ENCODE data around the gene TBX4. TPM values are rescaled to one million over a fixed set of nuclear protein-coding genes. Genes with fewer than 3 reads are reported as not detected.

Gene TBX4
- total RNA-seq, 4 donors from 2014 or later = 2.4 TPM; not detected in 3

- Histone ChIP-seq H3K4me3 (peak overlapping the region in 1 of 4 donors; percentile 35), H3K36me3 (no peaks in the 10 kb centered on the region), H3K4me1 (peaks cover 18 to 39% (median 29%) of the 10 kb centered on the region in 4 donors), H3K9me3 (no peaks in the 10 kb centered on the region), H3K27ac (no peak overlapping the region), H3K27me3 (peaks cover 99% of the 10 kb centered on the region)
- no peak for DNase-seq
- no peak for TF ChIP-seq POLR2A (IDR thresholded peaks at IDR 0.05)
- TF ChIP-seq EP300 (IDR thresholded peaks at IDR 0.05; ENCODE audit: low read depth) = no peak
- TF ChIP-seq POLR2AphosphoS5 (IDR thresholded peaks at IDR 0.05) = no peak
- TF ChIP-seq CTCF (IDR thresholded peaks at IDR 0.05) = no peak
- in situ Hi-C loops (cut with MboI; ENCODE audit: low pct_ligation_motif_present in 1 of 4, low pct_unique_long_range_greater_than_20kb in 1 of 4, low sequenced_read_pairs in 3 of 4) (no loop called here), intact Hi-C loops (cut with DNase I; ENCODE audit: low total_unique reads) (no loop called here)
- 44% methylated on average over 28 of the region's 45 CpGs; no CpG with 5 or more reads in 1 of the 2 donors for WGBS, 2 donors (ENCODE audit: low coverage in 1 of 2)
Observed at GRCh38 chr17:61456688-61457225, 4.5 kb downstream of the TBX4 start.

DNA sequence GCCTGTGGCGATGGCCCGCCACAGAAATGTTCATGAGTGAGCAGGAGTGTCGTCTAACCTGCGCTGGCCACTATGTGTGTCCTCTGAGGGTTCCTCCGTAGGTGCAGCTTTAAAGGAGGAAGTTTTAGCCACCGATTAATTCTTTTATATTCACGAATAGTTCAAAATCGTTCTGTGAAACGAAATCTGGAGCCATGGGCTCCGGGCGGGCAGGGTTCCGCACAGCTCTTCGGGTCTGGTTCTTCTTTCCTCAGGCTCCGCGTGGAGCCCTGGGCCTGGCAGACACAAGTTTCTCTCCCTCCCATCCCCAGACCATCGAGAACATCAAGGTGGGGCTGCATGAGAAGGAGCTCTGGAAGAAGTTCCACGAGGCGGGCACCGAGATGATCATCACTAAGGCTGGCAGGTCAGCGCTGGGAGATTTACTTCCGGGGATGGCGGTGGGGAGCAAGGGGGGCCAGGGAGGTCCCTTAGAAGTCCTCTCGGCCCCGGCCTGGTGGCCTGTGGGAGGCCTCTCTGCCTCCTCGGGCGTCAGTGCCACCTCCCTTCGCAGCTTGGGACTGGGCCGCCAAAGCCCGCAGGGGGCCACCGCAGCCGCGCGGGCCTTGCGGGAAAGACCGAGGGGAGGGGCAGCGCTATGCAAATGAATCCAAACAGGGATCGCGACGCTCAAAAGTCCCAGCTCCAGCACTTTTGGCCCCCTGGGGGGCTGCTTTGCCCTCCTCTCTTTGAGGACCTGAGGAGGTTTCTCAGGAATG, 5.2 kb downstream of the TBX4 start:
- Histone ChIP-seq H3K27me3 (peaks cover 99% of the 10 kb centered on the region), H3K36me3 (no peaks in the 10 kb centered on the region), H3K4me1 (peaks cover 14 to 39% (median 29%) of the 10 kb centered on the region in 4 donors), H3K4me3 (peak overlapping the region in 1 of 4 donors; percentile 35), H3K27ac (no peak overlapping the region), H3K9me3 (no peaks in the 10 kb centered on the region)
- TF ChIP-seq POLR2A (IDR thresholded peaks at IDR 0.05) = no peak
- TF ChIP-seq CTCF (IDR thresholded peaks at IDR 0.05) = no peak
- TF ChIP-seq POLR2AphosphoS5 (IDR thresholded peaks at IDR 0.05) = no peak
- no peak for TF ChIP-seq EP300 (IDR thresholded peaks at IDR 0.05; ENCODE audit: low read depth)
- in situ Hi-C loops (cut with MboI; ENCODE audit: low pct_ligation_motif_present in 1 of 4, low pct_unique_long_range_greater_than_20kb in 1 of 4, low sequenced_read_pairs in 3 of 4) = no loop called here
- WGBS, 2 donors (ENCODE audit: low coverage in 1 of 2) = 28 to 49% methylated on average over 5 to 39 of the region's 39 CpGs
- no peak for DNase-seq
- intact Hi-C loops (cut with DNase I; ENCODE audit: low total_unique reads) = no loop called here

DNA sequence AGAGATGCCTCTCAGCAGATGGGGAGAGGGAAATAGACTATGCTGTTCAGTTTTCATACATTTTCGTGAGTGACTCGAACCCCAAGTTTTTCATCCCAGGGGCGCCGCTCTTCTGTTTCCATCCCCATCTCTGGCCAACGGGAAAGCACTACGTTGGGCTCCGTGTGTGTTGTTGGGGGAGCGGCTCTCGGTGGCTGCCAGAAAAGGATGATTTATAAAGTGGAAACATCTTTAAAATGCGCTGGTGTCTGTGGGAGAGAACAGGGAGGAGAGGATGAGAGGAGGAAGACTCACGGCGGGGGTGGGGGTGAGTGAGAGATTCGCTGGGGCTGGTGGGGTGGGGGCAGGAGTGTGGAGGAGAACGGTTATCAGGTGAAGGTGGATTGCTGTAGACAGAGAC, 5.8 kb downstream of the TBX4 start:
- H3K4me1 ChIP-seq = peaks cover 13 to 36% (median 30%) of the 10 kb centered on the region in 4 donors
- H3K36me3 ChIP-seq = no peaks in the 10 kb centered on the region
- no peak overlapping the region for H3K27ac ChIP-seq
- no peaks in the 10 kb centered on the region for H3K9me3 ChIP-seq
- peaks cover 99% of the 10 kb centered on the region for H3K27me3 ChIP-seq
- DNase-seq = no peak
- 47% methylated on average over 14 of the region's 14 CpGs; no CpG with 5 or more reads in 1 of the 2 donors for WGBS, 2 donors (ENCODE audit: low coverage in 1 of 2)
- intact Hi-C loops (cut with DNase I; ENCODE audit: low total_unique reads) (no loop called here), in situ Hi-C loops (cut with MboI; ENCODE audit: low pct_ligation_motif_present in 1 of 4, low pct_unique_long_range_greater_than_20kb in 1 of 4, low sequenced_read_pairs in 3 of 4) (no loop called here)
- H3K4me3 ChIP-seq = no peak overlapping the region
- TF ChIP-seq POLR2AphosphoS5 (IDR thresholded peaks at IDR 0.05) (no peak), POLR2A (IDR thresholded peaks at IDR 0.05) (no peak), CTCF (IDR thresholded peaks at IDR 0.05) (no peak), EP300 (IDR thresholded peaks at IDR 0.05; ENCODE audit: low read depth) (no peak)

GRCh38 chr17:61458421-61459141, 6.4 kb downstream of the TBX4 start:
- Histone ChIP-seq H3K4me3 (no peak overlapping the region), H3K27ac (no peak overlapping the region), H3K27me3 (peaks cover 97% of the 10 kb centered on the region), H3K4me1 (peaks cover 13 to 36% (median 30%) of the 10 kb centered on the region in 4 donors), H3K36me3 (no peaks in the 10 kb centered on the region), H3K9me3 (no peaks in the 10 kb centered on the region)
- DNase-seq = no peak
- in situ Hi-C loops (cut with MboI; ENCODE audit: low pct_ligation_motif_present in 1 of 4, low pct_unique_long_range_greater_than_20kb in 1 of 4, low sequenced_read_pairs in 3 of 4) = no loop called here
- 60 to 64% methylated on average over 3 to 5 of the region's 5 CpGs for WGBS, 2 donors (ENCODE audit: low coverage in 1 of 2)
- intact Hi-C loops (cut with DNase I; ENCODE audit: low total_unique reads) = no loop called here
- TF ChIP-seq POLR2AphosphoS5 (IDR thresholded peaks at IDR 0.05) (no peak), POLR2A (IDR thresholded peaks at IDR 0.05) (no peak), CTCF (IDR thresholded peaks at IDR 0.05) (no peak), EP300 (IDR thresholded peaks at IDR 0.05; ENCODE audit: low read depth) (no peak)

Data from transverse colon (tissue), 4 donors.